Measurements from ENCODE around the gene MSI2.

Gene MSI2

DNA sequence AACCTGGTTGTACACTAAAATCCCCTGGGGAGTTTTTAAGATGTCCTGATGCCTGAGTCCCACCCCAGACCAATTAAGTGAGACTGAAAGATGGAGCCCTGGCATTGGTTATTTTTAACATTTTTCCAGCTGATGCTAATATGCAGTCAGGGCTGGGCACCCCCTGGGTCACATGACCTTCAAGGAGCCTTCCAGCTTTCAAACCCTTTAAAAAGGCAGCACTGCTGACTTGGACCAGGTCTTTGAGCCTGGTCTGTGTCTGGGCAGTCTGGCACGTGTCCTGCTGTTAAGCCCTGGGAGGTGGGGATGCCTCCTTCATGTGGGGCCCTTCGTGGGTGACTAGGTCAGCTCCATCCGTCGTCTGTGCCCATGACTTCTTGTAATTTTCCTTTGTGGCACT is 286.2 kb downstream of the MSI2 start:
- Histone ChIP-seq H3K27me3 (ENCODE audit: insufficient read depth, low read length) (no peaks in the 10 kb centered on the region), H3K36me3 (ENCODE audit: insufficient read depth, low read length) (no peaks in the 10 kb centered on the region), H3K4me1 (ENCODE audit: insufficient read depth, low read length) (peaks cover 76% of the 10 kb centered on the region), H3K9me3 (ENCODE audit: low read length) (no peaks in the 10 kb centered on the region), H3K4me3 (ENCODE audit: low read length) (no peak overlapping the region), H2AFZ (ENCODE audit: low read depth, low read length) (no peak overlapping the region)

DNA sequence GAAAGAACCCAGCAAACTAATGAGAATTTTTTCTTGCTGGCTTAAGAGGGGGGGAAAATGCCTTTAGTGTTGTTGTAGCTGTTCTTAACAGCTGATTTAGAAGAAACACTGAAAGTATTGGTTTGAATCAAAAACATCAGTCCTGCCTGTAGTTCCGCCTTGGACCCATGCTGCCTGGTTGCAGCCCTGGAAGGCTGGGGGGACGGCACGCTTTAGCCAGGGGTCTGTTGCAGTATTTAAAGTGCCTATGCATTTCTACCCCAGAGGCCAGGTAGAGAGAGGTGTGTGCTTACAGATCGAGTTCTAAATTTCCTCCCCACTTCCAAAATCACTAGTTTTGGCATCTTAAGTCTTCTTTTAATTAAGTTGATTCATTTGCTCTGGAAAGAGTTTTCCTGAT is 286.9 kb downstream of the MSI2 start:
- Histone ChIP-seq H3K36me3 (ENCODE audit: insufficient read depth, low read length) (no peaks in the 10 kb centered on the region), H3K4me3 (ENCODE audit: low read length) (no peak overlapping the region), H2AFZ (ENCODE audit: low read depth, low read length) (no peak overlapping the region), H3K4me1 (ENCODE audit: insufficient read depth, low read length) (peaks cover 77% of the 10 kb centered on the region), H3K27me3 (ENCODE audit: insufficient read depth, low read length) (no peaks in the 10 kb centered on the region), H3K9me3 (ENCODE audit: low read length) (no peaks in the 10 kb centered on the region)

DNA sequence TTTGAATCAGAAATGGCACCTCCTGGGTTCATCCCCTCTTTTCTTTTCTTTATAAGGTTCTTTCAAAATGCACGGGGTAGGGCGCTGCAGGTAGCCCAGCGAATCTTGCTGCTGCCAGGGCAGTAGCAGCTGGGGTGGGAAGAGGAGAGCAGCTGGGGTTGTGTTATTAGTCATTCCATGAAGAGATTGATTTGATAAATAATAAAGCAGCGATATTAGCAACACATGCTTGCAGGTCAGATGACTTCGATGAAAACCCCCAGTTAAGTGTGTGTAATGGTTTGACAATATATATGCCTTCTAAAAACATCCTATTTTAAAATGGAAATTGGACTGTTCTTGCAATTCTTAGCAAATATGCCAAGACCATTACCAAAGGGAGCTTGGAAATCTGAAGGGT is 288.1 kb downstream of the MSI2 start:
- Histone ChIP-seq H3K9me3 (ENCODE audit: low read length) (no peaks in the 10 kb centered on the region), H3K4me3 (ENCODE audit: low read length) (no peak overlapping the region), H3K4me1 (ENCODE audit: insufficient read depth, low read length) (peaks cover 67% of the 10 kb centered on the region)

DNA sequence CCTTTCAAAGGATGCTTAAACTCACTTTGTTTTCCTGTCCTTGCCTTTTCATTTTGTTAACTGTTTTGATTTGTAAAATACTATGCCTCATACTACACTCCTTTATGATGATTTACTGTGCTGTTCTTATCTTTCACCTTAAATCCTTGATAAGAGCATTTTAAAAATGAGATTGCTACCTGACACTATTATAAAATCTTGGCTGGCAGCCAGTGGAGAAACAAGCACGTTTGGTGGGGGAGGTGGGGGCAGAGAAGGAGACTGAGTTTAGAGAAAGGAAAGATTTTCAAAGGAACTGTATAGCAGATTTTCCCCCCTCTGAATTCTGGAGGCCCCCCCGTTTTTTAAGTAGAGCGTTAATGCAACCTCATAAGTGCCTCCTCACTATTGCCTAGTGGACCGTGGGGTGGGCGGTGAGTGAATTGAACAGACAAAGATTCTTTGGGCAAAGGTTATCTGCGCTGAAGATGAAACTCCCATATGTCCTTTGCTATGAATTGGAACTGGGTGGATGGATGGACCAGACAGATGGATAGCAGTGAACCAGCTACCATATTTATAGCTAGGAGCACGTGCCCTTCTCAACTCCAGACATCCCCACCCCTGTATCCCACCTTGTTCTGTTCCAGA is 288.6 kb downstream of the MSI2 start:
- Histone ChIP-seq H3K4me1 (ENCODE audit: insufficient read depth, low read length) (peaks cover 66% of the 10 kb centered on the region), H2AFZ (ENCODE audit: low read depth, low read length) (no peak overlapping the region), H3K27me3 (ENCODE audit: insufficient read depth, low read length) (no peaks in the 10 kb centered on the region), H3K4me3 (ENCODE audit: low read length) (no peak overlapping the region), H3K9me3 (ENCODE audit: low read length) (no peaks in the 10 kb centered on the region), H3K36me3 (ENCODE audit: insufficient read depth, low read length) (no peaks in the 10 kb centered on the region)

More for the DNA sequence above, 288.1 kb downstream of the MSI2 start:
- H3K27me3 ChIP-seq (ENCODE audit: insufficient read depth, low read length) = no peaks in the 10 kb centered on the region
- H3K36me3 ChIP-seq (ENCODE audit: insufficient read depth, low read length) = no peaks in the 10 kb centered on the region
- H2AFZ ChIP-seq (ENCODE audit: low read depth, low read length) = no peak overlapping the region

DNA sequence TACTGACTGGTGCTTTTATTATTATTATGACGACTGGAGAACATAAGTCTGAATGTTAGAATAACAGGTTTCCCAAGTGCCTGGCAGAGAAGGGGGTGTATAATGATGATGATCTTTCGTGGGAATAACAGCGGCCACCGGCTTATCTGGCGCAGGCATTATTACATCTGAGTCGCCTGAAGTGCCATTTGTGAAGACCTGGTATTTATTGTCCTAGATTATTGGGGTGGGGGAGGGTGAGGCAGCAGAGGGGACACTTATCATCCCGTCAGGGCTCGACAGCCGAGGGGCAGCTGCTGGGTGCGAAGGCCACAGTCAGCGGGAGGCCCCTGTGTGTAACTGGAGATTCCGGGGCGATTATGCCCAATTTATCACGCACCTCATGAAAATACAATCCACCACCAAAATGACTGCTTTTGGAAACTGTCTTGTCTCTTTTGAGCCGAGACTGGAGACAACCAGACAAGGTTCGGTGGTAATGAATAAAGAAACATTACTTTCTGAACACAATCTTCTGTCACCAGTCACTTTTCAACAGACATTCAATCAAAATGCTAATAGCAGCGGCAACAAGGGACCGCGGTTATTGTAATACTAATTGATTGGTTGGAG is 289.5 kb downstream of the MSI2 start:
- H3K4me3 ChIP-seq (ENCODE audit: low read length) = no peak overlapping the region
- no peaks in the 10 kb centered on the region for H3K36me3 ChIP-seq (ENCODE audit: insufficient read depth, low read length)
- H3K27me3 ChIP-seq (ENCODE audit: insufficient read depth, low read length) = no peaks in the 10 kb centered on the region
- H3K9me3 ChIP-seq (ENCODE audit: low read length) = no peaks in the 10 kb centered on the region
- no peak overlapping the region for H2AFZ ChIP-seq (ENCODE audit: low read depth, low read length)
- peaks cover 73% of the 10 kb centered on the region for H3K4me1 ChIP-seq (ENCODE audit: insufficient read depth, low read length)

DNA sequence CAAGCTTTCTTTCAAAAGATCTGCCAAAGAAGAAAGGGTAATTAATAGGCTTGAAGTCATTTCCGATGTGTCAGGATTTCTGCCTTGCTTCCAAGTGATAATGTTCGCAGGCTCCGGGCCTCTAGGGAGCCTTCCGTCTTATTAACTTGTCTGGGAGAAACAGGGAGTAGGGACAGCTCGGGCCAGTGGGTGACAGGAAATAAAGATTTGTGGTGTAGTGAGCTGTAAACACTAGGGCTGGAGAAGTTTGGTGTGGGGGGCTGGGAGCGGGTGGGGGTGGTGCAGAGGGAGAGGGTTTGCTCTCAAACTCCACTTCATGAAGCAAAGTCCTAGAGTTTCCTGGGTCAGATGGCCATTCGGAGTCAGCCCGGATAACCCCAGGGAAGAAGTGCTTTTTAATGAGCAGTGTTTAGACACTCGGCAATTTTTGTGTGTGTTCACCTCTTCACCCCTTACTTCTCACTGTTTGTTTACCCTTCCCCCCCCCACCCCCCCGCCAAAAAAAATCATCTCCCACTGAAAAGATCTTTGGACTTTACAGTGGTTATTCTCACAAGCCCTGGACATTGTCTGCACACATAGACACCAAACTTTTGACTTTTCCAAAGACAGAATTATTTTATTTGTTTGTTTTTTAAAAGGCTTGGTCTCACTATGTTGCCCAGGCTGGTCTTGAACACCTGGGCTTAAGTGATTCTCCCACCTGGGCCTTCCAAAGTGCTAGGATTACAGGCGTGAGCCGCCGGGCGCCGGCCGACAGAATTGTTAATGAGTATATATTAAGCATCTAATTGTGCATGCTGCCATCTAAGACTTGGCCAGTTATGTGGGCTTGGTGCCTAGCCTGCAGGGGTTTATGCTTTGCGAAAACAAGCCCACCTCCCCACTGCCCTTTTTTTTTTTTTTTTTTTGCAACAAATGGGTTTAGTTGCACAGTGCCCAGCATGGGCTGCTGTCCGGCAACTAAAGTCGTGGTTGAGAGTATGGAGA is 292.4 kb downstream of the MSI2 start:
- Histone ChIP-seq H3K9me3 (ENCODE audit: low read length) (no peaks in the 10 kb centered on the region), H3K4me1 (ENCODE audit: insufficient read depth, low read length) (peaks cover 83% of the 10 kb centered on the region), H3K27me3 (ENCODE audit: insufficient read depth, low read length) (no peaks in the 10 kb centered on the region), H3K4me3 (ENCODE audit: low read length) (no peak overlapping the region), H3K36me3 (ENCODE audit: insufficient read depth, low read length) (no peaks in the 10 kb centered on the region), H2AFZ (ENCODE audit: low read depth, low read length) (no peak overlapping the region)

DNA sequence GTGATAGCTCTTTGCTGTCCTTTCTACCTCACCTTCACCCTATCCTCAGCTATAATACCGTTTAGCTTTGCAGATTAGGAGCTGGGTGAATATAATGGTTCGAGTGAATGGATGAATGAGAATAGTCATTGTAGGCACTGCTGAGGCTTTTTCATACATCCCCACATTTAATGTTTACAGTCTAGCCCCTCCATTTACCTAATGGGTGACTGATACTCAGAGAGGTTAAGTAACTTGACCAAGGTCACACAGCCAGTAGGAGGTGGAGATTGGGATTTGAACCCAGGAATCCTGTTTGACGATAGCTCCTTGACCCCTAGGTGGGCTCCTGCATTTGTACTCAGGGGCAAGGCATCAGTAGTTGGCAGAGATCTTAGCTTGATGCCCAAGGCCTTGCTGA is 293.1 kb downstream of the MSI2 start:
- no peak overlapping the region for H3K4me3 ChIP-seq (ENCODE audit: low read length)
- H3K9me3 ChIP-seq (ENCODE audit: low read length) = no peaks in the 10 kb centered on the region
- no peaks in the 10 kb centered on the region for H3K36me3 ChIP-seq (ENCODE audit: insufficient read depth, low read length)
- H3K27me3 ChIP-seq (ENCODE audit: insufficient read depth, low read length) = no peaks in the 10 kb centered on the region
- no peak overlapping the region for H2AFZ ChIP-seq (ENCODE audit: low read depth, low read length)
- H3K4me1 ChIP-seq (ENCODE audit: insufficient read depth, low read length) = peaks cover 83% of the 10 kb centered on the region

DNA sequence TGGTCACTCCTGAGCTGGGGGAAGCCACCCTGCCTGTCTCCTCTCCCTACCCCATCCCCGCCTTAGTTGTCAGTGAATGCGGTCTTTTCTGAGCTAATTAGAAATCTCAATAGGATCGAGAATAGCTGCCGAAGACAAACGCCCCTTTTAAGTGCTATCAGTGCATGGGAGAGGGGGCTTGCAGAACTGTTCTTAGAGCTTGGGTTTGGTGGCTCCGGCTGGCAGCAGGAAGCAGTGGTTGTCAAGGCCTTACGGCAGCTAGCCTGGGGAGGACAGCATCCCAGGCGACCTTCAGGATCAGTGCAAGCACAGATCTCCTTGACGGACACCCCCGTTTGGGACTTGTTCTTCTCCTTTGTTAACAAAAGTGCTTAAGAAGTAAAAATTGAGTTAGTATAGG is 293.7 kb downstream of the MSI2 start:
- no peaks in the 10 kb centered on the region for H3K27me3 ChIP-seq (ENCODE audit: insufficient read depth, low read length)
- no peak overlapping the region for H3K4me3 ChIP-seq (ENCODE audit: low read length)
- H3K36me3 ChIP-seq (ENCODE audit: insufficient read depth, low read length) = no peaks in the 10 kb centered on the region
- peaks cover 83% of the 10 kb centered on the region for H3K4me1 ChIP-seq (ENCODE audit: insufficient read depth, low read length)
- no peaks in the 10 kb centered on the region for H3K9me3 ChIP-seq (ENCODE audit: low read length)
- H2AFZ ChIP-seq (ENCODE audit: low read depth, low read length) = no peak overlapping the region

DNA sequence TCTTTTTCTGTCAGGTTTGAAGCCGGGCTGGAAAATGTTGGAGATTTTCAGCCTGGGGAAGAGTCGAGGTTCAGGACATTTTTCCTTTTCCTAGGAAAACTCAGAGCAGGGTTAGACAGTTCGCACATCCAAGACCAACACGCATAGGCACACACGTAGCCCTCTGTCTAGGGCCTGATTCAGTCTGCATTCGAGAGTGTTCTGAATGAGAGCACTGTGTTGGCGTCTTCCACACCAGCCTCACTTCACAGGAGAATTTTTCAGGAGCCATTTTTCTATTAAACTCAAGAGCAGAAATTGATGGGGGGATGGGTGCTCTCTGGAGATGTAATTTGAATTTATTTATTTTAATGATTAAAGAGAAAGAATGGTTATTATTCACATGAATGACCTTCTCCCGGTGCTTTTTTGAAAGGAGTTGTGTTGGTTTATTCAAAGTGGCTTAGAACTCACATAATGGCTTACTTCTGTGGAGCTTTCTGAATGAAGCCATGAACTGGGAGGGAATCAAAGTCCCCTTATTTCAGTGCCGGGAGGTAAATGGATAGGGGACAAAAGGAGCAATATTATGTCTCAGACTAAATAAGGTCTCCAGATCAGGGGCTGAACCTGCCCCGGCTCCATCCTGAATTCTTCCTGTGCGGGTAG is 294.5 kb downstream of the MSI2 start:
- H3K4me3 ChIP-seq (ENCODE audit: low read length) = no peak overlapping the region
- H2AFZ ChIP-seq (ENCODE audit: low read depth, low read length) = no peak overlapping the region
- H3K27me3 ChIP-seq (ENCODE audit: insufficient read depth, low read length) = no peaks in the 10 kb centered on the region
- H3K36me3 ChIP-seq (ENCODE audit: insufficient read depth, low read length) = no peaks in the 10 kb centered on the region
- no peaks in the 10 kb centered on the region for H3K9me3 ChIP-seq (ENCODE audit: low read length)
- H3K4me1 ChIP-seq (ENCODE audit: insufficient read depth, low read length) = peaks cover 82% of the 10 kb centered on the region

DNA sequence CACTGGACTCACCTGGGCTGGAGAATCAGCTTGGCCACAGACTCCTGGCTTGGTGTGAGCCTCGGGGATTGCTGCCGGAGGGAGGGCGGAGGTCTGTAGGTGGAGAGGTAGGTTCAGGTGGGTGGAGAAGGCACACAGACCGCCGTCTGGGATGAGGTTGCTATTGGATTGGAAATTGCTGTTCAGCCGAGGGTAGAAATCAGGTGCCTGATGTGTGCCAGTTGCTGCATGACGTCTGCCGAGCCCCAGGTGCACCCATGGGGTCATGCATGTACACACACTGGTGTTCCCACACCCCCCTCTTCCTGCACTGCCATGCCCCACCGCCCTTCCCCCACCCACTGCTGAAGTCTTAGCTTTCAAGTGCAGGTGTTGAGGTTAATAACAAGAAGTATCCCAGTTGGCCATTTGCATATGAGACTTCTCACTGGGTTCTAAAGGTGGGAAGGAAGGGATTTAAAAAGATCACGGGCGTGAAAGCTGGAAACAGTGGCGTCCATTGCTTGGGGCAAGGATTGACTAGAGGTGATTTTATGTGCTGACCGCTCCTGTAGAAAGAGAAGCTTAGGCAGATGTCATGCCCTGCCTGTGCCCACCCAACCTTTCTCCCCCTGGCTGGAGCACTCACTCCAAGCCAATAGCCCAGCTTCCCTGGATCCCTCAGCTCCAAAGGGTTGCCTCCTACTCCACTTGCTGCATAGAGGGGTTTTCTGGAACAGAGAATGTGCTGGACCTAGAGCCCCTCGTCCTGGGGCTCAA is 295.2 kb downstream of the MSI2 start:
- Histone ChIP-seq H3K9me3 (ENCODE audit: low read length) (no peaks in the 10 kb centered on the region), H3K36me3 (ENCODE audit: insufficient read depth, low read length) (no peaks in the 10 kb centered on the region), H3K27me3 (ENCODE audit: insufficient read depth, low read length) (no peaks in the 10 kb centered on the region), H2AFZ (ENCODE audit: low read depth, low read length) (no peak overlapping the region), H3K4me3 (ENCODE audit: low read length) (no peak overlapping the region), H3K4me1 (ENCODE audit: insufficient read depth, low read length) (peaks cover 77% of the 10 kb centered on the region)

DNA sequence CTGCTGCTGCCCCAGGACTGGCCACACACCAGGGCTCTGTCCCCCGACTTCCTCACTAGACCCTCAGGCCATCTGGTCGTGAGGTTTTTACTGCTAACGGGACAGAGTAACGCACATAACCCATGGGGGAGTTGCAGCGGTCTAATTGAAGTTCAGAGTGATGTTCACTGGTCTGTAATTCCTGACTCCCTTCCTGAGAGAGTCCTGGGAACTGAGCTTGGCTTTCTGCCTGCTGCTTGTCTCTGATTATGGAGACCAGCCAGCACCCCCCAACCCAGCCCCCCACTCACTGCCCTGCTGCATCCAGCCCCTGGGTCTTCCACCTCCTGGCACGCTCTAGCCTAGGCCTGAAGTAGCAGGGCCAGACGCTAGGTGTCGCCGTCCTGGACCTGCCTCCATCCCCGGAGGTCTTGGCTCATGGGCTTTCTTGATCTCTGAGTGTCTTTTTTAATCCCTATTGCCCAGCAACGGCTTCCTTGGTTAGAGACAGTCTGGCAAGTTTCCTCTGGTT is 295.8 kb downstream of the MSI2 start:
- Histone ChIP-seq H3K9me3 (ENCODE audit: low read length) (no peaks in the 10 kb centered on the region), H2AFZ (ENCODE audit: low read depth, low read length) (no peak overlapping the region), H3K36me3 (ENCODE audit: insufficient read depth, low read length) (peaks cover 2% of the 10 kb centered on the region), H3K4me1 (ENCODE audit: insufficient read depth, low read length) (peaks cover 76% of the 10 kb centered on the region), H3K4me3 (ENCODE audit: low read length) (no peak overlapping the region), H3K27me3 (ENCODE audit: insufficient read depth, low read length) (no peaks in the 10 kb centered on the region)

DNA sequence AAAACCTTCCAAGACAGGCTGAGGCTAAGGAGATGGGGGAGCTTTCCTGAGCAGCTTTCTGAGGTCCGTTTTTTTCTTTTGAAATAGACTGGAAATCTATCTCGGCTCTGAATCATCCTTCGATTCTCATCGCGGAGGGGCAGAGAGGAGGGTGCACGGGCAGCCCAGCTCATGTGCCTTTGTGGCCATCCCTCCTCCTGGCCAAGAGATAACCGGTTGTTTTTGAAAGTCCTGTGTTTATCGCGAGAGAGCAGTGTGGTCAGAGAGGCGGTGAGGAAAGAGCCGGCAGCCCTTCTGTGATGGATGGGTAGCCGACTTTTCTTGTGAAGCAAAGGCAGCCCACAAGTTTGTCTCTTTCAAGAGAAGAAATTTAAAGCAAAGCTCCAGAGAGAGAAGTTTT is 297.2 kb downstream of the MSI2 start:
- peak overlapping the region; percentile 30 for H3K4me3 ChIP-seq (ENCODE audit: low read length)
- H2AFZ ChIP-seq (ENCODE audit: low read depth, low read length) = no peak overlapping the region
- H3K36me3 ChIP-seq (ENCODE audit: insufficient read depth, low read length) = peaks cover 2% of the 10 kb centered on the region
- H3K9me3 ChIP-seq (ENCODE audit: low read length) = no peaks in the 10 kb centered on the region
- H3K27me3 ChIP-seq (ENCODE audit: insufficient read depth, low read length) = no peaks in the 10 kb centered on the region
- H3K4me1 ChIP-seq (ENCODE audit: insufficient read depth, low read length) = peaks cover 82% of the 10 kb centered on the region
